Astrocyte (in vitro differentiated cells and primary cell): ENCODE data around the gene BANP. TPM values are rescaled to one million over a fixed set of nuclear protein-coding genes. Genes with fewer than 3 reads are reported as not detected.
"Not testable (repeated sequence)": the region's sequence is repeated elsewhere in the genome, so short reads cannot be mapped to it uniquely, and the experiment has no call there.

Source experiments
- DNase-seq: peaks from one replicate; pipeline ENCODE4 v3.0.0-alpha.2; 2010; ENCODE audit warnings: low read depth
- FAIRE-seq: peaks from 2 replicates; lab custom pipeline; 2011; peaks lifted over from hg19 to GRCh38; lab: Jason Lieb, UNC
- H2AFZ ChIP-seq: 2 replicates; pipeline ENCODE4 v1.6.0; 2012; ENCODE audit warnings: low read depth, low read length, inconsistent platforms
- H3K27ac ChIP-seq: 2 replicates; pipeline ENCODE4 v1.5.1; 2011; ENCODE audit warnings: low read depth, low read length, inconsistent platforms
- H3K27me3 ChIP-seq: 2 replicates; pipeline ENCODE4 v1.6.0; 2011; ENCODE audit warnings: low read length, inconsistent platforms; ENCODE audit not compliant: insufficient read depth
- H3K36me3 ChIP-seq: 2 replicates; pipeline ENCODE4 v1.5.1; 2011; ENCODE audit warnings: low read length, inconsistent platforms; ENCODE audit not compliant: insufficient read depth
- H3K4me1 ChIP-seq: 2 replicates; pipeline ENCODE4 v1.5.1; 2011; ENCODE audit warnings: low read length, inconsistent platforms; ENCODE audit not compliant: insufficient read depth
- H3K4me2 ChIP-seq: 2 replicates; pipeline ENCODE4 v1.6.0; 2012; ENCODE audit warnings: low read length, inconsistent platforms
- H3K4me3 ChIP-seq: 2 replicates; pipeline ENCODE4 v1.5.1; 2011; ENCODE audit warnings: low read depth, mild to moderate bottlenecking, low read length, inconsistent platforms; ENCODE audit not compliant: insufficient read depth
- H3K79me2 ChIP-seq: 2 replicates; pipeline ENCODE4 v1.6.0; 2012; ENCODE audit warnings: mild to moderate bottlenecking, low read length, inconsistent platforms; ENCODE audit not compliant: insufficient read depth
- H3K9ac ChIP-seq: 2 replicates; pipeline ENCODE4 v1.6.0; 2012; ENCODE audit warnings: mild to moderate bottlenecking, low read length, inconsistent platforms
- H3K9me3 ChIP-seq: 2 replicates; pipeline ENCODE4 v1.5.1; 2012; ENCODE audit warnings: low read depth, mild to moderate bottlenecking, low read length, inconsistent platforms; ENCODE audit not compliant: insufficient read depth
- H4K20me1 ChIP-seq: 2 replicates; pipeline ENCODE4 v1.6.0; 2012; ENCODE audit warnings: low read length, inconsistent platforms; ENCODE audit not compliant: insufficient read depth
- H3K27ac Mint-ChIP-seq: one replicate; pipeline ENCODE4 v1.8.0; 2021; ENCODE audit warnings: mild to moderate bottlenecking, mixed read lengths; ENCODE audit not compliant: unreplicated experiment
- H3K27me3 Mint-ChIP-seq: one replicate; pipeline ENCODE4 v1.8.0; 2021; ENCODE audit warnings: low read depth, mixed read lengths; ENCODE audit not compliant: unreplicated experiment
- H3K36me3 Mint-ChIP-seq: one replicate; pipeline ENCODE4 v1.8.0; 2021; ENCODE audit warnings: low read depth, mixed read lengths; ENCODE audit not compliant: unreplicated experiment
- H3K4me1 Mint-ChIP-seq: one replicate; pipeline ENCODE4 v1.8.0; 2021; ENCODE audit warnings: low read depth, mixed read lengths; ENCODE audit not compliant: unreplicated experiment
- H3K4me3 Mint-ChIP-seq: one replicate; pipeline ENCODE4 v1.8.0; 2021; ENCODE audit warnings: mild to moderate bottlenecking, moderate library complexity, mixed read lengths; ENCODE audit not compliant: unreplicated experiment
- H3K9me3 Mint-ChIP-seq: one replicate; pipeline ENCODE4 v1.8.0; 2021; ENCODE audit warnings: mild to moderate bottlenecking, mixed read lengths; ENCODE audit not compliant: unreplicated experiment
- CTCF ChIP-seq: IDR thresholded peaks from 2 replicates; pipeline ENCODE4 v1.5.1; 2011; ENCODE audit warnings: low read depth, mild to moderate bottlenecking, inconsistent platforms, low read length, moderate library complexity; ENCODE audit not compliant: insufficient read depth
- EZH2 ChIP-seq: IDR thresholded peaks from 2 replicates; pipeline ENCODE4 v1.6.1; 2012; ENCODE audit warnings: mild to moderate bottlenecking, low read length, inconsistent platforms; ENCODE audit not compliant: insufficient read depth
- total RNA-seq: library from RNA; stranded (reverse); gene quantifications from 2 replicates; pipeline ENCODE4 v1.2.1, GENCODE V29; 2021

BANP gene
- total RNA-seq, 1 donor from 2014 or later: 28.9 TPM

- Mint-ChIP-seq H3K4me3 (no peak overlapping the region), H3K9me3 (peaks cover 14% of the 10 kb centered on the region), H3K36me3 (peaks cover 31% of the 10 kb centered on the region), H3K4me1 (peaks cover 10% of the 10 kb centered on the region), H3K27me3 (no peaks in the 10 kb centered on the region), H3K27ac (peak overlapping the region; percentile 1)
- Histone ChIP-seq H3K27ac (no peak overlapping the region), H3K4me2 (no peak overlapping the region), H3K4me1 (no peaks in the 10 kb centered on the region), H3K9ac (peak overlapping the region; percentile 43), H3K9me3 (peaks cover 4% of the 10 kb centered on the region), H3K36me3 (no peaks in the 10 kb centered on the region), H3K27me3 (no peaks in the 10 kb centered on the region), H4K20me1 (no peaks in the 10 kb centered on the region), H3K4me3 (no peak overlapping the region), H3K79me2 (peaks cover 36% of the 10 kb centered on the region), H2AFZ (no peak overlapping the region)
- TF ChIP-seq EZH2 (no peak), CTCF (no peak)
- no peak for FAIRE-seq
- no peak for DNase-seq
Observed at GRCh38 chr16:87976665-87977064, 25.4 kb downstream of the BANP start.

GRCh38 chr16:87978127-87978526, 26.9 kb downstream of the BANP start:
- TF ChIP-seq EZH2: no peak
- no peak for TF ChIP-seq CTCF
- no peaks in the 10 kb centered on the region for H3K36me3 ChIP-seq
- no peak for FAIRE-seq
- peaks cover 2% of the 10 kb centered on the region for H3K9me3 Mint-ChIP-seq
- no peaks in the 10 kb centered on the region for H3K27me3 Mint-ChIP-seq
- H3K27ac ChIP-seq: no peak overlapping the region
- no peaks in the 10 kb centered on the region for H4K20me1 ChIP-seq
- no peaks in the 10 kb centered on the region for H3K9me3 ChIP-seq
- no peak overlapping the region for H3K4me2 ChIP-seq
- no peak for DNase-seq
- no peak overlapping the region for H2AFZ ChIP-seq
- H3K4me3 Mint-ChIP-seq: no peak overlapping the region
- H3K79me2 ChIP-seq: peaks cover 21% of the 10 kb centered on the region
- no peak overlapping the region for H3K27ac Mint-ChIP-seq
- H3K9ac ChIP-seq: no peak overlapping the region
- H3K4me1 ChIP-seq: no peaks in the 10 kb centered on the region
- H3K4me1 Mint-ChIP-seq: peaks cover 13% of the 10 kb centered on the region
- H3K27me3 ChIP-seq: no peaks in the 10 kb centered on the region
- H3K36me3 Mint-ChIP-seq: peaks cover 25% of the 10 kb centered on the region
- no peak overlapping the region for H3K4me3 ChIP-seq

- Histone ChIP-seq H3K4me2 (no peak overlapping the region), H3K9ac (no peak overlapping the region), H3K27ac (no peak overlapping the region), H3K4me3 (no peak overlapping the region), H3K27me3 (no peaks in the 10 kb centered on the region), H4K20me1 (no peaks in the 10 kb centered on the region), H3K4me1 (no peaks in the 10 kb centered on the region), H3K9me3 (no peaks in the 10 kb centered on the region), H3K36me3 (no peaks in the 10 kb centered on the region), H2AFZ (no peak overlapping the region), H3K79me2 (peaks cover 13% of the 10 kb centered on the region)
- no peaks in the 10 kb centered on the region for H3K27me3 Mint-ChIP-seq
- DNase-seq (no peak), FAIRE-seq (no peak)
- peaks cover 14% of the 10 kb centered on the region for H3K4me1 Mint-ChIP-seq
- no peak overlapping the region for H3K27ac Mint-ChIP-seq
- no peak overlapping the region for H3K4me3 Mint-ChIP-seq
- TF ChIP-seq EZH2 (no peak), CTCF (no peak)
- no peaks in the 10 kb centered on the region for H3K9me3 Mint-ChIP-seq
- H3K36me3 Mint-ChIP-seq: peaks cover 18% of the 10 kb centered on the region
Observed at GRCh38 chr16:87979352-87979751, 28.1 kb downstream of the BANP start.

GRCh38 chr16:87979911-87980630, 28.8 kb downstream of the BANP start:
- DNase-seq, H3K4me2 ChIP-seq, H3K79me2 ChIP-seq, H3K9me3 Mint-ChIP-seq, H3K4me3 Mint-ChIP-seq, H4K20me1 ChIP-seq, H3K27me3 ChIP-seq, H3K27me3 Mint-ChIP-seq, H3K36me3 ChIP-seq, H3K9me3 ChIP-seq, H3K9ac ChIP-seq, H3K27ac ChIP-seq, H3K4me1 ChIP-seq, FAIRE-seq, H3K4me3 ChIP-seq, H2AFZ ChIP-seq: not testable (repeated sequence)
- peaks cover 15% of the 10 kb centered on the region for H3K4me1 Mint-ChIP-seq
- H3K27ac Mint-ChIP-seq: peak overlapping the region; percentile 28
- peaks cover 16% of the 10 kb centered on the region for H3K36me3 Mint-ChIP-seq
